Medulla oblongata (tissue), 1 donor: ENCODE measurements around the gene SH2D3C.

Source experiments
- DNase-seq: peaks from one replicate; pipeline ENCODE4 v3.0.0-alpha.2; 2015; ENCODE audit errors: extremely low spot score

SH2D3C gene

DNA sequence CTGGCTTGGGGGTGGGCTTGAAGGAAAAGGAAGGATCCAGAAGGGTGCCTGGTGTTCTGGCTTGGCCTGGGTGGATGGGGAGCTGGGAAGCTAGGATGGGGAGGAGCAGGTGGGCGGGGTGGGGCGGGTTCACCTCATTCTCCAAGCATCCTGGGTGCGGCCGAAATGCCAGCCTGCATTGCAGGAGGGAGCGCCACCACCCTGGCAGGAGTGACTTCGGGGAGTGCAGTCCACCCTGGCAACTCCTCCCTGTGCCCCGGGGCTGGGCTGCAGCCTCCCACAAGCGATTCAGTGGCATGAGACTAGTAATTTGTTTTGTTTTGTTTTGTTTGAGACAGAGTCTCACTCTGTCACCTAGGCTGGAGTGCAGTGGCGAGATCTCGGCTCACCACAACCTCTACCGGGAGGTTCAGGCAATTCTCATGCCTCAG is 57.1 kb downstream of the SH2D3C start:
- DNase-seq, result no peak

DNA sequence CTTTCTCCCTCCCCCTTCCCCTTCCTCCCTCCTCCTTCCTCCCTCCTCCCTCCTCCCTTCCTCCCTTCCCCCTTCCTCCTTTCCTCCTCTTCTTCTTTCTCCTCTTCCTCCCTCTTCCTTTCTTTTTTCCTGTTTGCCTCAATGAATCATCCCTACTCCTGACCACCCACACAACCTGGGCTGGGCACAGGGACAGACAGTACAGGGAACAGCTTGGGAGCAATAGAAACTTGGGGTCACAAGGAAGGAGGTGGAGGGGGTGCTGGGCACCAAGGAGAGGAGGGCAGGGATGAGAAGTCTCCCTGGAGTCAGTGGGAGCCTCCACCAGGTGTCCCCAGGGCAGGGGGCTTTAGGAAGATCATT is 57.6 kb downstream of the SH2D3C start:
- DNase-seq, result no peak

DNA sequence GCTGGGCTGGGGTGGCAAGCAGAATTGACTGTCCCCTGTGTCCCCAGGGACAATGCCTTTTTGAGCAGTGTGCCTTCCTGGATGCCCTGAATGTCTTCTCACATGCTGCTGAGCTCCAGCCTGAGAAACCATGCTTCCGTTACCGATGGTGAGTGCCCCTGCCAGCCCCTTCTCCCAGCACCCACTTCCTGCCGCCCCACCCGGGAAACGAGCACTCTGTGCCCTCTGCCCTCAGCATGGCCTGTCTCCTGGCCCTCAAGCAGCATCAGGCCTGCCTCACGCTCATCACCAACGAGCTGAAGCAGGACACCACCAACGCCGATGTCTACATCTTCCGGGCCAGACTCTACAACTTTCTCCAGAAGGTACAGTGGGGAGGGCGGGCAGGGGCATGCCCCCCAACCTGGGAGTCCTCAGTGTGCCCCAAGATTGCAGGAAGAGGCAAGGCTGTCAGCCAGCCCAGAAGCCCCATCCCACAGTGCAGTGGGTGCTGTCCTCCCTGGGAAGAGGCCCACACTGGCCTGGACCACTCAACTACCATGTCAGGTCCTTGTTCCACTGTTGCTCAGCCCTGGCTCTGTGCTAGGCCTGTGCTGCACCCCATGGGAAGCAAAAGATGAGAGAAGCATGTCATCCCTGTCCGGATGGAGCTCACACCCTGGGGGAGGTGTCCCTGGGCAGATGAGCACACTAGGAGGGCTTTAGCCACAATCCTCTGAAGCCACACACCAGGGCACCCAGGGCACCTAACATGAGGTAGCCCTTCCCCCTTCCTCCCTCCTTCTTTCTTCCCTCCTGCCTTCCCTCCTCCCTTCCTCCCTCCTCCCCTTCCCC is 58.2 kb downstream of the SH2D3C start:
- no peak for DNase-seq

DNA sequence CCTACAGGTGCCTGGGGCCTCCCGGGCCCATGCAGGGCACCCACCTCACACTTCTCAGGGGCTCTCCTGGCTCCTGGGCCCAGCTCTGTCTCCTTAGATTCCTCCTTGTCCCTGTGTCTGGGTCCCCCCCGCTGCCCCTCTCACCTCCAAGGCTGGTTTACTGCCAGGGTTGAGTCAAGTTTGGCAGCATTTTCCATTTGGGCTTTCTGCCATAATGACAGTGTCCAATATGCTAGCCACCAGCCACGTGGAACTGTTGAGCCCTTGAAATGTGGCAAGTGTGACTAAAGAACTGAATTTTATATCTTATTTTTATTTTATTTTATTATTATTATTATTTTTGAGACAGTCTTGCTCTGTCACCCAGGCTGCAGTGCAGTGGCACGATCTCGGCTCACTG is 60.7 kb downstream of the SH2D3C start:
- peak; percentile 69 for DNase-seq

DNA sequence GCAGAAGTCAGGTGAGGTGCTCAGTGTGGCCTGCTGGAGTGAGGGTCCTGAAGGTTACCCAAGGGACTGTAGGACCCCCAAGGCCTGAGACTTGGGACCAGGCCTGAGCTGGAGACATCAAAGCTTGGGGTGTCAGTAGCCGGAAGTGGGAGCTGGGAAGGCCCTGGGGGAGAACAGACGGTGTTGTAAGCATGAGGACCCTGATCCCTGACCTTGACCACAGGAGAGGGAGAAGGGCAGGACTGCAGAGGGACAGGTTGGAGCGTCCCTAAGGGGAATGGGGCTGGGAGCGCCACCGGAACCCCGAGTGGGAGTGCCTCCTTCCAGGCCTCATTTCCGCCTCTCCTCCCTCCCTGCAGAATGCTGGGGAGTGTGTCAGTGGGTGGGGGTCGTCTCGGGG is 62.1 kb downstream of the SH2D3C start:
- DNase-seq, result no peak

DNA sequence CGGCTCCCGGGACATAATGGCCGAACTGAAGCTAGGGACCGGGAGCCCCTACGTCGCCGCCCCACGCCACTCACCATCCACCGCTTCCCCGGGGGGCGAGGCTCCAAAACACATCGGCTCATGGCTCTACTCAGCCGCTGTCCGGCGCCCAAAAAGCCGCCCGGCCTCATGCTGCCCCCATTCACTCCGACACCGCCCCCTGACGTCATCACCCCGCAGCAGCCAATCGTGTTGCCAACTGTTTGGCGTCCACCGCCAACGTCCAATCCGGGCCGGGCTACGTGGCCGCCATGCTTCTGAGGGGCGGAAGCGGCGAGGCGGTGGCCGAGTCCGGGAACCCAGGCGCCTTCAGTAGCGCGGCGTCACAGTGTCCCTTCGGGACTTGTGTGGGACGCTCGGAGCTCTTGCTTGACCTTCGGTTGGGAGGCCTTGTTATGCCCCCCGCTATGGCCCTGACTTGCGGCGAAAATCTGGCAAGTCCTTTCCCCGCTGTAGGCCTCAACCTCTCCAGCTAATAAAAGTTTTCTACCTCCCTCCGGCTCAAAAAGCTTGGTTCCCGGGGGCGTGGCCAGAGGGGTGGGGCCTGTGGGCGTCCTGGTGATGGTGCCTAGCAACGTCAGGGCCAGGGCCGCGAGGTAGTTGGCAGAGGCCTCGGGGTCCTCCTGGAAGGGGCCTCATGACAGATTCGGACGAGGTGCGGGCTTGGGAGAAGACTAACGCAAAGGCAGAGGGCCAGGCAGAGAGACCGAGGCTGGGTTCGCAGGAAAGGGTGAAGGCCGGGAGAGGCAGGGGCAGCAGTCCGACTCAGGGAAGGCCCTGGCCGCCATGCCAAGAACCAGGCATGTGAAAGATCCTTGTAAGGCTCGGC is 62.8 kb downstream of the SH2D3C start, which contains the start of the genes PTRH1 and TTC16:
TSS of gene PTRH1 (minus strand) at position 194 of the 868 bp plus-strand sequence. CDS start at position 170, 24 bp downstream.
TSS of gene TTC16 (plus strand) at position 610 of the 868 bp plus-strand sequence. CDS start at position 677, 67 bp downstream.
- DNase-seq, result peak; percentile 98

DNA sequence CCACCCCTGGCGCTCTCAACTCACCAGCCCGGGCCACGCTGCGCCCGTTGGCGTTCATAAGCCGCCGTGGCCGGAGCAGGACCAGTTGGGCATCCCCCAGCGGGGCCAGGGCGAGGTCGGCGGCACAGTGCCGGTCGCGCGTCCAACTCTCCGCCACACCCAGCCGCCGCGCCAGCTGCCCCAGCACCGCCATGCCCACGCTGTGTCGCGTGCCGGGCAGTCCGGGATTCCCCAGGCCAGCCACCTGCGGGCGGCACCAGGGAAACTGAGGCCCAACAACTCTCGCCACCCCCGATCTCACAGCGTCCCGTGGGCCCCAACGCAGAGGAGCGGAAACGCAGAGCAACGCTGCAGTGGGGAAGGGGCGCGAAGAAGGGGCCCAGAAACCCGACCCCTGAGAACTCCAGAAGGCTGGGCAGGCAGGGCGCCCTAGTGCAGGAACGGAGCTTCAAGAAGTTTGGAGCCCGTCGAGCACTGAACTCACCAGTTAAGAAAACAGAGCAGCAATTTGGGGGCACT is 63.5 kb downstream of the SH2D3C start:
- no peak for DNase-seq

DNA sequence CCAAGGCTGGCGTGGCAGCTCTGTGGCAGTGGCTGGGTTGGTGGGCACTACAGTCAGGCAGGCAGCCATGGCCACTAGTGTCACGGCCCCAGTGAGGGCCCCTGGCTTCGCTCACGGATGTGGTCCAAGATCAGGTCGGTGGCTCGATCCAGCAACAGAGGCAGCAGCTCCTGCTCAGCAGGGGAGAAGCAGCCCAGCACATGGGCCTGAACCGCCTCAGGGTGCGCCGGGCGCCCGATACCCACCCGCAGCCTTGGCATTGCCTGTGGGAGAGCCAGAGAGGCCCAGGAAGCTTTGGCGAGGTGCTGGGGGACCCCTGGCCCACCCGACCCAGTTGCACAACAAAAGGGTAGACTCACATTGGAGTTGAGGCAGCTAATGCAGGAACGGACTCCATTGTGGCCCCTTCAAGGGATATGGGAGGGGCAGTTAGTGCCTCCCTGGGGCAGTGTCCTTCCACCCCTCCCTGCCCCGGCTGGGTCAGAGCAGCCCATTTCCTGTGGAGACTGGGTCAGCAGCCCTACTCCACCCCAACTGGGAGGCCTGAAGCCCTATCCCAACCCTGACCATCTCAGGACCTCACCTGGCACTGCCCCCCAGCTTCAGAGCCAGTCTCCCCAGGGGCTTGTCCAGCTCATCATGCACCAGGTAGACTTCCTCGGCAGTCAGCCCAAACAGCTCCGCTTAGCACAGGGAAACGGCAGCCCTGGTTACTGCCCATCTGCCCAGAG is 64.3 kb downstream of the SH2D3C start:
- DNase-seq, result no peak

DNA sequence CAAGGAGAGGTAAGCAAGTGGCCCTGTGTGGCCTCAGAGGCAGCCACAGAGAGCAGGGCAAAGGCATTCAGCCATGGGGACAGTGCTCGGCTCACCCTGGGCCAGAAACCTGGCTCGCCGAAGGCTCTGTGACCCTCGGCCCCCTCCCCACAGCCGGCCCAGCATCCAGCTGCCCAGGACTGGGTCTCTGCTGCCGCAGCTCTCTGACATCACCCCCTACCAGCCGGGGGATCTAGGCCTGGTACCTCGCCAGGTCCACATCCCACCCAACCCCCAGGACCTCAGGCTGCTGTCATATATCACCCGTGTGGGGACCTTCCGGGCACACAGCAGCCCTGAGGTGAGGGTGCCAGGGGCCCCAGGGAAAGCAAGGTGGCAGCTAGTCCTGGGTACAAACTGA is 65.6 kb downstream of the SH2D3C start:
- DNase-seq, result no peak

DNA sequence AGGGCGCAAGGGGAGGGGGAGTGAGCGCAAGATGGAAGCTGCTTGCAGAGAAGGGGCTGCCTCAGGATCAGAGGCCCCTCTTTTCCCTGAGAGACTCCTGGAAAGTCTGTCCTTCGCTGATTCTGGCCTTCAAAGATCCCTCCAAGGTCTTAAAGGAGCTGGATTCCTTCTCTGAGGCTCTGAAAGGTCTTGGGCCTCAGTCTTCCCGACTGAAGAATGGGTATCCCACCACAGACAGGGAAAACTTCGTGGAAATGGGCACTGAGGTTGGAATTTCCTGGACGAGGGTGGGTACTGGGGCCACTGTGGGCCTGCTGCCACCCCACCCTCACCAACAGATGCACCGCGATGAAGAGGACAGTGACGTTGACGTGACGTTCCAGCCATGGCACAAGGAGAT is 66.1 kb downstream of the SH2D3C start:
- no peak for DNase-seq

DNA sequence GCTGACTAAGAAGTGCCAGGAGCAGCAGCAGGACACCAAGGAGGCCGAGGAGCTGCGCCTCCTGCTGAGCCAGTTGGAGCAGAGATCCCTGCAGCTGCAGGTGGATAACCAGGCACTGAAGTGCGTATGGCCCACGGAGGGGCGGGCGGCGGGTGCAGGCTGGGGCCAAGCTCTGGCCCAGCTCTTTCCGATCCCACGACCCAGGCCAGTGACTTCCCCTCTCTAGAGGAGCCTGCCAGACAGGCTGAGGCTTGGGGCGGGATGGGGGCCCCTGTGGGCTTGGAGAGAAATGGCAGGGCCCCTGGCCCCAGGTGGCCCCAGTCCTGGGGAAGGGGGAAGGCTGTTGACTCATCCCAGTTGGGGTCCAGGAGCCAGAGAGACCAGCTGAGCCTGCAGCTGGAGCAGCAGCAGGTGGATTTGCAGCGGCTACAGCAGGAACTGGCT is 66.6 kb downstream of the SH2D3C start:
- DNase-seq, result no peak

DNA sequence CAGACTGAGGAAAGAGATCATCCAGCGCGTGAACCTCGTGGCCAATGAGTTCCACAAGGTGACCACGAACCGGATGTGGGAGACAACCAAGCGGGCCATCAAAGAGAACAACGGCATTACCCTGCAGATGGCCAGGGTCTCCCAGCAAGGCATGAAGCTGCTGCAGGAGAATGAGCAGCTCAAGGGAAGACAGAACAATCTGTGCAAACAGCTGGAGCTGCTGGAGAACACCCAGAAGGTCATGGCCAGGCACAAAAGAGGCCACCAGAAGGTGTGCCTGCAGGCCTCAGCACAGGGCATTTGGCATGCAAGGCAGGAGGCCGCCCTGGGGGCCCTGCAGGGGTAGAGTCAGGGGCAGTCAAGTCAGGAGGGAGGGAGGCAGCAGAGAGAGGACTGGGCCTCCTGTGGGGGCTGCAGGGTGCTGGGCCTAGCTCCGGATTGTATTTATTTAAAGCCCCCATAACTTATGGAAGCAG is 67.2 kb downstream of the SH2D3C start:
- DNase-seq, result no peak

DNA sequence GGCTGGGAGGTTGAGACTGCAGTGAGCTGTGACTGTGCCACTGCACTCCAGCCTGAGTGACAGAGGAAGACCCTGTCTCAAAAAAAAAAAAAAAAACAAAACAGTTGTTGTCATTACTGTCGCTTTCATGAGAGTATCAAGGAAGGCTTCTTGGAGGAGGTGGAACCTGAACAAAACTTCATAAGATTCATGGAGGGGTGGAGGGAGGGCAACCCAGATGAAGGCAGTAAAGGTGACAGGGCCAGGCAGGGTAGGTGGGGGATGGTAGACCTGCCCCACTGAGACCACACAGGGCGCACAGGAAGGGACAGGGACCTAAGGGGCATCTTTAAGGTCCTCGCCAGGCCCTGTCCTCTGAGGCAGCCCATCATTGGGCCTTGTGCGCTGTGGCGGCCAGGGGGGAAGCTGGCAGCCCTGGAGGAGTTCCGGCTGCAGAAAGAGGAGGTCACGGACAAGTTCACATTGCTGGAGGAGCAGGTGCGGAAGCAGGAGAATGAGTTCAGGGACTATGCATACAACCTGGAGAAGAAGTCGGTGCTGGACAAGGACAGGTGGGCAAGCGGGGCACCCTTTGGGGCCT is 68.2 kb downstream of the SH2D3C start:
- DNase-seq, result no peak

DNA sequence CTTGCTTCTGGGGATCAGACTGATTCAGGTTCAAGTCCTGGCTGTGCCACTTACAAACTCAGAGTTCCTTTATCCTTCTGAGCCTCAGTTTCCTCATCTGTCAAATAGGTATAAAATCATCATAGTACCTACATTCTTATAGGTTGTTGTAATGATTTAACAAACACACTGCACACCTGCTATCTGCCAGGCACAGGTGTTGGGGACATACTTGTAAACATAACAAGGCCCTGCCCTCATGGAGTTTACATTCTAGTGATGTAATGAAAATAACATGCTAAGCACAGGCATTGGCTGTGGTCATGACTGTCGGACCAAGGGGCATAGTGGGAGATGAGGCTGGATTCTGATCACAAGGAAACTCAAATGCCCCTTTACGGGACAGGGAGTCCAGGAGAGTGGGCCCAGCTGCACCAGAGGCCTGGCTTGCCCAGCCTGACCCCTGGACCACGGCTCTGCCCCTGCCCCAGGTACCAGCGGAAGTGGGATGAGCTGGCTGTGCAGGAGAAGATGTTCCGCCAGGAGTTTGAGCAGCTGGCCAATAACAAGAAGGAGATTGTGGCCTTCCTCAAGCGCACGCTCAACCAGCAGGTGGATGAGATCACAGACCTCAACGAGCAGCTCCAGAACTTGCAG is 69.4 kb downstream of the SH2D3C start:
- DNase-seq, result no peak

DNA sequence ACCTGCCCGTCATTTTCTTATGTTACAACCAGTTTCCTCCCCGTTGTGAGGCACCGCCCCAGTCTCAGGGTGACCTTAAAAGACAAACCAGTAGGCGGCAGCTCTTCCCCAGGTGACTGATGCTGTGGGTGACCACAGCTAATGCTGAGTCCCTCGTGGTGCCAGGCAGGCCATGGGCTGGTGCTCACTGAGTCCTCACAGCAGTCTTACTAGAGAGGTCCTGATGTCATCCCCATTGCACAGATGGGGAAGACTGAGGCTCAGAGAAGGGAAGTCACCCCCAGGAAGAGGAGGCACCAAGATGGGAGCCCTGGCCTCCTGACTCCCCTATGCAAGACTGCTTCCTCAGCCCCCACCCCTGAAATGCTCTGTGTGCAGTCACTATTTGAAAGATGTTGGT is 70.7 kb downstream of the SH2D3C start:
- DNase-seq, result no peak

DNA sequence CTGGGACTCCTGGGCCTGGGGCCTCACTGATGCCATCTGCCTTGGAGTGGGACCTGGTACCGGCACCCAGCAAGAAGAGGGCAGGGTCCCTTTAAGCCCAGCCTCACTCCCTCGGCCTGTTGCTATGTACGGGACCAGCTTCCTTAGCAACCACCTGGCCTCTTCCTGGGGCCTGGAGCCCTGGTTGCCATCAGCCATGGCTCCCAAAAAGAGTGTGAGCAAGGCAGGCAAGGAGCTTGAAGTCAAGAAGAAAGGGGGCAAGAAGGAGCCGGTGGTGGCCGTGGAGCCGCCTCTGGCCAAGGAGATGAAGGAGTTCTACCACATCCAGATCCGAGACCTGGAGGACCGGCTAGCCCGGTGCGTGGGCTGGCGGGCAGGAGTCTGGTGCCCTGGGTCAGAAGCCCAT is 71.6 kb downstream of the SH2D3C start, which contains the start of gene CFAP157:
TSS of gene CFAP157 (plus strand) at position 153 of the 406 bp plus-strand sequence. CDS start at position 197, 44 bp downstream.
- DNase-seq, result no peak

DNA sequence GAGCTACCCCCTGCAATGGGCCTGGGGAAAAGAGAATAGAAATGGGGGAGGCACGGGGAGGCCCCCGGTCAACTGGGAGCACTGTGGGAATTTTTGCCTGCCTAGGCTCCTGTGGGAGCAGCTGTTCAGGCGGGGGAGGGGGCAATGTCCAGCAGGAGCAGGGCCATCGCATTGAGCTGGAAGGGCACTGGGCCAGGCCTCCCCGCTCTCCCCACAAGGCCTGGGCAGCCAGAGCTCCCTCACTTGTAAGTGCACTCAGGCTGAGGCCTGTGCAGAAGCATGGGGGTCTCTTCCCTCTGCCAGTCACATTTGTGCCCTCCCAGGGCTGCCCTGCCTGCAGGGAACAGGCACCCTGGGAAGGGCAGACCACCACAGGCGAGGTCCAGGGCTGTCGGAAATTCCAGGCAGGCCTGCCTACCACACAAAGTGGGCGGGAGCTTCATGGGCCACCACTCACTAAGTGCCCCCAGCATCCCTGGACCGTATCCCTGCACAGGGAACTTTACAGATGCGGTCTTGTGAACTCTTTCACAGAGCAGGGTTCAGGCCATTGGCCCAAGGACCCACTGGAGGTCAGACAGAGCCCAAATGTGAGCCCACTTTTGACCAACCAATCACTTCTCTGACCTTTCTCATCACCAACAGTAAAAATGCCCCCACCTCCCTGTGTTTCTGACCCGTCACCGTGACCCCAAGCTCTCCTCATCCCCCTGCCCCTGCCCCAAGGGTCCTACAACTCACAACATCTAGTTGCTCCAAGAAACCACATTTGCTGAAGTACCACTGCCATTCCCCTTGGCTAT is 72.7 kb downstream of the SH2D3C start:
- DNase-seq, result no peak

DNA sequence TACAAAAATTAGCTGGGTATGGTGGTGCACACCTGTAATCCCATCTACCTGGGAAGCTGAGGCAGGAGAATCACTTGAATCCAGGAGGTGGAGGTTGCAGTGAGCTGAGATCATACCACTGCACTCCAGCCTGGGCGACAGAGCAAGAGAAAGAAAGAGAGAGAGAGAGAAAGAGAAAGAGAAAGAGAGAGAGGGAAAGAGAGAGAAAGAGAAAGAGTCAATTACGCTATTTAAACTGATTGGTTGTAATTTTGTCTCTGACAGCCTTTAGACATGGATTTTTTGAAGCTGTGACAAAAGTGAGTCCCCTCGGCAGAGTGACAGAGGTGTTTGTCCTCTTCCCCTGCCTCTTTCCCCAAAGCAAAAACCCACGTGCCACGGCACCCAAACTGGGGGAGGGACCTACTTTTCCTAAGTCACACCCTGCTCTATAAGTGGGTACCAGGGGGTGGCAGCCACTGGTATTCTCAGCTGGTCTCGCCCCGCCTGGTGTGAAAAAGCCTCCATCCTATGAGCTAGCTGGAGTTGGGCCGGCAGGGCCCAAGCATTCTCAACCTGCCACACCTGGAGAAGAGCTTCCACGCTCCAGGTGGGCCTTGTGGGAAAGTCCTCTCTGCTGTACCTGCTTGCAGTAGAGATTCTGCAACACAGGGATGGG is 75.0 kb downstream of the SH2D3C start:
- DNase-seq, result no peak

DNA sequence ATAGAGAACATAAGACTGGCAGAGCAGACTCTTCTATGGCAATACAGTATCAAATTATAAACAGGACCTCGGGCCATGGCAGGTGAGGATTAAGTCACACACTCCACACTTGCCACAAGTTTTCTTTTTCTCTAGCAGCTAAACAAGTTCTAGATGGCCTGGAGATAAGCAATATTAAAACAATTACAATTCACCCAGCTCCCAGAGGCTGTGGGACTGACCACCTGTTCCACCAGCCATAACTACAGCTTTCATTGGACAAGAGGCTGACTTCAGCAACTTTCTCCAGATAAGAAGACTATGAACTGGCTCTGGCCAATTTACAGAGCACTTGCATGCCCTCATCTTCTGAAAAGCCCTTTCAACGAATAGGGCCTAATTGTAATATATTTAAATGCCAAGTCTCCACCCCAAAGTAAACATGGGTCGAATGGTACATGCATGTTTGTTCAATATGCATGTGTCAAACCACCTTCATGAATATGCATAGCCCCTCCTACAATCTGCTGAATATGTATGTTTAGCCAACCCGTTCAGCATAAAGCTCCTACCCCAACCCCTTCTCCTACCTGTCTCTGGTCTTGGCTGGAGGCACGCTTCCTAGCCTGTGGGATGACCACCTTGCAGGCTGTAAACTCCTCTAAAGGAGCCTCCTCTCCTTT is 77.7 kb downstream of the SH2D3C start:
- no peak for DNase-seq
